CD4-positive, CD25-positive, alpha-beta regulatory T cell (primary cell): ENCODE results near the gene OR7G3. TPM values are rescaled to one million over a fixed set of nuclear protein-coding genes. Genes with fewer than 3 reads are reported as not detected.

Source experiments
- ATAC-seq, 2 donors: fragments of 150-1000 bp; cut with Tn5 transposase; one replicate each; pipeline ENCODE4 v1.10.0; 2021; ENCODE audit warnings: low read depth in 2 of 2, moderate number of reproducible peaks in 2 of 2, moderate library complexity in 1 of 2
- DNase-seq, 3 donors: peaks; one replicate each; pipeline versions ENCODE4 v3.0.0 to v3.0.0-alpha.2; 2012 to 2022; ENCODE audit warnings: mixed read lengths in 1 of 3
- H3K27ac ChIP-seq: one replicate; pipeline ENCODE4 v1.7.0; 2013; ENCODE audit warnings: mild to moderate bottlenecking, low read length; ENCODE audit not compliant: insufficient read depth, poor library complexity, severe bottlenecking
- H3K27me3 ChIP-seq: one replicate; pipeline ENCODE4 v1.7.0; 2013; ENCODE audit warnings: low read length; ENCODE audit not compliant: control insufficient read depth, insufficient read depth
- H3K36me3 ChIP-seq: one replicate; pipeline ENCODE4 v1.7.0; 2013; ENCODE audit warnings: mild to moderate bottlenecking, low read length, moderate library complexity; ENCODE audit not compliant: control insufficient read depth, insufficient read depth
- H3K4me1 ChIP-seq: 2 replicates; pipeline ENCODE4 v1.7.0; 2013; ENCODE audit warnings: mild to moderate bottlenecking, low read length; ENCODE audit not compliant: insufficient read depth, control insufficient read depth, poor library complexity, severe bottlenecking
- H3K4me3 ChIP-seq: one replicate; pipeline ENCODE4 v1.7.0; 2013; ENCODE audit warnings: low read depth, mild to moderate bottlenecking, low read length, moderate library complexity
- H3K9me3 ChIP-seq, 2 experiments: 1 replicate in 1 of 2; 2 replicates in 1 of 2; pipeline ENCODE4 v1.7.0; 2013; ENCODE audit warnings: low read length in 2 of 2, mild to moderate bottlenecking in 1 of 2, moderate library complexity in 1 of 2; ENCODE audit not compliant: control insufficient read depth in 2 of 2
- H3K27ac Mint-ChIP-seq, 3 donors: one replicate each; pipeline ENCODE4 v1.8.0; 2020 to 2022; ENCODE audit warnings: mild to moderate bottlenecking in 3 of 3, mixed read lengths in 3 of 3, moderate library complexity in 2 of 3
- H3K27me3 Mint-ChIP-seq: one replicate; pipeline ENCODE4 v1.8.0; 2022; ENCODE audit warnings: mild to moderate bottlenecking, mixed read lengths
- H3K36me3 Mint-ChIP-seq: one replicate; pipeline ENCODE4 v1.8.0; 2020; ENCODE audit warnings: mixed read lengths
- H3K4me1 Mint-ChIP-seq, 4 donors: one replicate each; pipeline ENCODE4 v1.8.0; 2020 to 2022; ENCODE audit warnings: mixed read lengths in 4 of 4, mild to moderate bottlenecking in 1 of 4
- H3K4me3 Mint-ChIP-seq, 4 donors: one replicate each; pipeline ENCODE4 v1.8.0; 2020 to 2022; ENCODE audit warnings: mild to moderate bottlenecking in 4 of 4, mixed read lengths in 4 of 4, moderate library complexity in 3 of 4
- H3K9me3 Mint-ChIP-seq, 7 donors: one replicate each; pipeline ENCODE4 v1.8.0; 2020 to 2022; ENCODE audit warnings: mixed read lengths in 7 of 7, mild to moderate bottlenecking in 3 of 7, moderate library complexity in 2 of 7
- polyA plus RNA-seq, 4 donors: library from polyadenylated mRNA; unstranded; fragments of 300-500 nt; fragmentation: Illumina TruSeq; gene quantifications; one replicate each; pipeline ENCODE4 v1.2.3, GENCODE V29; 2021
- total RNA-seq: library from RNA; stranded (reverse); gene quantifications from one replicate; pipeline ENCODE4 v1.2.3, GENCODE V29; 2022

The OR7G3 gene
- total RNA-seq (not detected), polyA plus RNA-seq (not detected)

DNA sequence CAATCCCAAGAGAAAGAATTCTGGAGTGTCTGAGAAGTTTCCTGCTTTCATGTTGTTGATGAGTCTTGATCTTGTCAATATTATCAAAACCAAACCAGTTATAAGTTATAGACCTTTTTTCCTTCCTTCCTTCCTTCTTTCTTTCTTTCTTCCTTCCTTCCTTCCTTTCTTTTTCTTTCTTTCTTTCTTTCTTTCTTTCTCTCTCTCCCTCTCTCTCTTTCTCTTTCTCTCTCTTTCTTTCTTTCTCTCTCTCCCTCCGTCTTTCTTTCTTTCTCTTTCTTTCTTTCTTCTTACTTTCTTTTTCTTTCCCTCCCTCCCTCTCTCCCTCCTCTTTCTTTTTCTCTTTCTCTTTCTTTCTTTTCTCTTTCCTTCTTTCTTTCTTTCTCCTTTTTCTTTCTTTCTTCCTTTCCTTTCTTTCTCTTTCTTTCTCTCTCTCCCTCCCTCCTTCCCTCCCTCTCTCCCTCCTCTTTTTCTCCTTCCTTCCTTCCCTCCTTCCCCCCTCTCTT, at the start of gene OR7G3:
OR7G3 (minus strand) TSS at position 51 of the 506 bp plus-strand sequence; CDS start at position 51, 0 bp downstream.
- Mint-ChIP-seq H3K27me3 (peaks cover 9% of the 10 kb centered on the region), H3K36me3 (no peaks in the 10 kb centered on the region), H3K4me1 (peaks cover 0 to 3% (median 0%) of the 10 kb centered on the region in 4 donors), H3K9me3 (no peaks in the 10 kb centered on the region), H3K4me3 (no peak within 1 kb of the TSS), H3K27ac (no peak within 1 kb of the TSS)
- Histone ChIP-seq H3K27ac (no peak within 1 kb of the TSS), H3K27me3 (peaks cover 5% of the 10 kb centered on the region), H3K4me3 (no peak within 1 kb of the TSS), H3K36me3 (no peaks in the 10 kb centered on the region), H3K9me3 (no peaks in the 10 kb centered on the region), H3K4me1 (no peaks in the 10 kb centered on the region)
- no peak for DNase-seq
- no peak for ATAC-seq

GRCh38 chr19:9175326-9175725, 48.6 kb upstream of the OR7G3 start:
- peaks cover 0 to 11% (median 0%) of the 10 kb centered on the region in 7 donors for H3K9me3 Mint-ChIP-seq
- no peaks in the 10 kb centered on the region for H3K36me3 ChIP-seq
- H3K27me3 Mint-ChIP-seq, result no peaks in the 10 kb centered on the region
- no peak overlapping the region for H3K27ac Mint-ChIP-seq
- DNase-seq (no peak), ATAC-seq (no peak)
- no peaks in the 10 kb centered on the region for H3K4me1 Mint-ChIP-seq
- H3K27me3 ChIP-seq, result no peaks in the 10 kb centered on the region
- no peak overlapping the region for H3K4me3 ChIP-seq
- no peaks in the 10 kb centered on the region for H3K4me1 ChIP-seq
- H3K36me3 Mint-ChIP-seq, result no peaks in the 10 kb centered on the region
- no peak overlapping the region for H3K4me3 Mint-ChIP-seq
- no peaks in the 10 kb centered on the region for H3K9me3 ChIP-seq
- H3K27ac ChIP-seq, result no peak overlapping the region

DNA sequence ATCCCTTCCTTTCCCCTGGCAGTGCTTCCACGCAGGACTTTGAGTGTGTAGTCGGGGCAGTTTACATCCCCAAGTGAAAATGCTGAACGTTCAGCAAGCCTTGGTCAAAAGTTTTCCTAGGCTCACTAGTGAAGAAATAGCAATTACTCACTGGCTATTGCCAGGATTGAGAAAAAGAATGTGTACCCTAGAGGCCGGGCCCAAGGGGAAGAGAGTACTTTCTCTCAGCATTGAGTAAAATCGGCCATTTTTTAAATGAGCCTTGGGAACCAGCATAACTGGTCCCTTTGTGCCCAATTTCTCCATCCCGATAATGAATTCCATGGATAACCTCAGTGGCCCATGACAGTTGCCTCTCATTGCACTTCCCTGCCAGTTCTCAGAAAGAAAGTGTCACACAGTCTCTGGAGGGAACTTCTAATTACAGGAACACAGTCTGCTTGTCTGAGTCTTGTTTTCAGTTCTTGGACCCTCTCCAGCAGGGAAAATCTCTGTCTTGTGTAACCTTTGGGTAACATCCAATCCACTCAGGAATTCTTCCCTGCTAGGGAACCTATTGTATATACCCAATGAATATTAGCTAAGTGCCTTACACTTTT, 44.7 kb upstream of the OR7G3 start:
- Mint-ChIP-seq H3K27ac (no peak overlapping the region), H3K9me3 (peaks cover 0 to 6% (median 4%) of the 10 kb centered on the region in 7 donors), H3K4me1 (no peaks in the 10 kb centered on the region), H3K36me3 (peaks cover 20% of the 10 kb centered on the region), H3K27me3 (no peaks in the 10 kb centered on the region), H3K4me3 (no peak overlapping the region)
- Histone ChIP-seq H3K9me3 (peaks cover 0 to 2% of the 10 kb centered on the region in 2 experiments), H3K27ac (no peak overlapping the region), H3K4me1 (no peaks in the 10 kb centered on the region), H3K27me3 (no peaks in the 10 kb centered on the region), H3K4me3 (no peak overlapping the region), H3K36me3 (peaks cover 6% of the 10 kb centered on the region)
- no peak for DNase-seq
- no peak for ATAC-seq

- peaks cover 8 to 23% of the 10 kb centered on the region in 2 experiments for H3K9me3 ChIP-seq
- Mint-ChIP-seq H3K4me3 (no peak overlapping the region), H3K36me3 (peaks cover 55% of the 10 kb centered on the region), H3K9me3 (peaks cover 0 to 19% (median 5%) of the 10 kb centered on the region in 7 donors), H3K27ac (peak overlapping the region in 1 of 3 donors; percentile 49), H3K4me1 (peaks cover 0 to 4% (median 0%) of the 10 kb centered on the region in 4 donors), H3K27me3 (no peaks in the 10 kb centered on the region)
- H3K27ac ChIP-seq, result no peak overlapping the region
- ATAC-seq (no peak), DNase-seq (no peak)
- H3K27me3 ChIP-seq, result no peaks in the 10 kb centered on the region
- peaks cover 32% of the 10 kb centered on the region for H3K36me3 ChIP-seq
- no peaks in the 10 kb centered on the region for H3K4me1 ChIP-seq
- no peak overlapping the region for H3K4me3 ChIP-seq
These were observed 40.1 kb upstream of the OR7G3 start for GRCh38 chr19:9166846-9167245.

GRCh38 chr19:9165261-9165660, 38.5 kb upstream of the OR7G3 start:
- no peak overlapping the region for H3K27ac ChIP-seq

GRCh38 chr19:9161427-9161826, 34.7 kb upstream of the OR7G3 start:
- Mint-ChIP-seq H3K4me3 (no peak overlapping the region), H3K27me3 (no peaks in the 10 kb centered on the region), H3K9me3 (peaks cover 0 to 40% (median 17%) of the 10 kb centered on the region in 7 donors), H3K4me1 (peaks cover 0 to 4% (median 0%) of the 10 kb centered on the region in 4 donors), H3K27ac (no peak overlapping the region), H3K36me3 (peaks cover 84% of the 10 kb centered on the region)
- no peak for DNase-seq
- no peak overlapping the region for H3K27ac ChIP-seq
- H3K27me3 ChIP-seq, result no peaks in the 10 kb centered on the region
- H3K36me3 ChIP-seq, result peaks cover 80% of the 10 kb centered on the region
- no peaks in the 10 kb centered on the region for H3K4me1 ChIP-seq
- peaks cover 37 to 72% of the 10 kb centered on the region in 2 experiments for H3K9me3 ChIP-seq
- ATAC-seq, result no peak
- H3K4me3 ChIP-seq, result no peak overlapping the region

More at GRCh38 chr19:9165261-9165660, 38.5 kb upstream of the OR7G3 start:
- peaks cover 71% of the 10 kb centered on the region for H3K36me3 Mint-ChIP-seq
- Histone ChIP-seq H3K27me3 (no peaks in the 10 kb centered on the region), H3K4me3 (no peak overlapping the region), H3K9me3 (peaks cover 21 to 38% of the 10 kb centered on the region in 2 experiments), H3K36me3 (peaks cover 48% of the 10 kb centered on the region), H3K4me1 (no peaks in the 10 kb centered on the region)
- no peaks in the 10 kb centered on the region for H3K27me3 Mint-ChIP-seq
- no peak overlapping the region for H3K27ac Mint-ChIP-seq
- DNase-seq (no peak), ATAC-seq (no peak)
- no peak overlapping the region for H3K4me3 Mint-ChIP-seq
- peaks cover 0 to 4% (median 0%) of the 10 kb centered on the region in 4 donors for H3K4me1 Mint-ChIP-seq
- peaks cover 0 to 25% (median 9%) of the 10 kb centered on the region in 7 donors for H3K9me3 Mint-ChIP-seq

GRCh38 chr19:9159891-9160290, 33.1 kb upstream of the OR7G3 start:
- peaks cover 0 to 46% (median 26%) of the 10 kb centered on the region in 7 donors for H3K9me3 Mint-ChIP-seq
- DNase-seq, result no peak
- H3K4me1 ChIP-seq, result no peaks in the 10 kb centered on the region
- no peak overlapping the region for H3K27ac ChIP-seq
- peaks cover 0 to 11% (median 7%) of the 10 kb centered on the region in 4 donors for H3K4me1 Mint-ChIP-seq
- H3K27me3 Mint-ChIP-seq, result no peaks in the 10 kb centered on the region
- no peaks in the 10 kb centered on the region for H3K27me3 ChIP-seq
- H3K36me3 ChIP-seq, result peaks cover 93% of the 10 kb centered on the region
- peaks cover 88% of the 10 kb centered on the region for H3K36me3 Mint-ChIP-seq
- H3K27ac Mint-ChIP-seq, result no peak overlapping the region
- no peak for ATAC-seq
- peaks cover 49 to 80% of the 10 kb centered on the region in 2 experiments for H3K9me3 ChIP-seq
- H3K4me3 Mint-ChIP-seq, result no peak overlapping the region
- no peak overlapping the region for H3K4me3 ChIP-seq

DNA sequence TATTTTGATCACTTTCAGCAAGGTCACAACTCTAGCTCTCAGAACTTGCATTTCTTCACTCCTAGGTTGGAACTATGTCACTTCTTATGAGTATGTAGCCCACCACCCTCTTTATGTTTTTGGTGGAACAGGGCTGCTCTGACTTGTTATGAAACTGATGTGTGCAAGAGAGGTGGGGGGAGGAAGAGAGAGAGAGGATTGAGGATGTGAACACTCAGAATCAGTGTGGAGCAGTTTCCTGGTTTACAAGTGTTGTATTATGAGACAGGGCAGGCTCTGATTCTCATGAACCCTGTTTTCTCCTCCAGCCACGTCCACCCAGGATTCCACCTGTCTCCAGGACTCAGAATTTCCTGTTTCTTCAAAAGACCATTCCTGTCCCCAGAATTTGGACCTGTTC, 29.6 kb upstream of the OR7G3 start:
- no peaks in the 10 kb centered on the region for H3K27me3 ChIP-seq
- no peaks in the 10 kb centered on the region for H3K27me3 Mint-ChIP-seq
- H3K36me3 ChIP-seq, result peaks cover 93% of the 10 kb centered on the region
- ATAC-seq, result no peak
- H3K4me3 ChIP-seq, result no peak overlapping the region
- no peak overlapping the region for H3K27ac ChIP-seq
- H3K9me3 Mint-ChIP-seq, result peaks cover 1 to 56% (median 24%) of the 10 kb centered on the region in 7 donors
- no peak overlapping the region for H3K27ac Mint-ChIP-seq
- peaks cover 54 to 80% of the 10 kb centered on the region in 2 experiments for H3K9me3 ChIP-seq
- DNase-seq, result no peak
- peaks cover 85% of the 10 kb centered on the region for H3K36me3 Mint-ChIP-seq
- no peaks in the 10 kb centered on the region for H3K4me1 ChIP-seq
- peak overlapping the region in 1 of 4 donors; percentile 35 for H3K4me3 Mint-ChIP-seq
- peaks cover 5 to 36% (median 12%) of the 10 kb centered on the region in 4 donors for H3K4me1 Mint-ChIP-seq
